ENCODE data around the gene SPACA9. TPM values are rescaled to one million over a fixed set of nuclear protein-coding genes. Genes with fewer than 3 reads are reported as not detected.

Gene SPACA9
- total and polyA plus RNA-seq, 2 experiments from 2014 or later = 1.1 to 1.5 TPM

DNA sequence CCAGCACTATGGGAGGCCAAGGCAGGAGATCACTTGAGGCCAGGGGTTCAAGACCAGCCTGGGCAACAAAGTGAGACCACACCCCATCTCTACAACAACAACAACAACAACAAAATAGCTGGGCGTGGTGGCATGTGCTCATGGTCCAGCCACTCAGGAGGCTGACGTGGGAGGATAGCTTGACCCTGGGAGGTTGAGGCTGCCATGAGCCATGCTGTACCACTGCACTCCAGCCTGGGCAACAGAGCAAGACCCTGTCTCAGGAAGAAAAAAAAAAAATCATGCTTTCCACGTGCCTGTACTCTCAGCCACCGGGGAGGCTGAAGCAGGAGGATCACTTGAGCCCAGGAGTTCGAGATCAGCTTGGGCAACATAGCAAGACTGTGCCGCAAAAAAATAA is 36.2 kb downstream of the SPACA9 start (continued):
- TF ChIP-seq ZNF462 (CRISPR knock-in tag; IDR thresholded peaks at IDR 0.05) = no peak
- no peak for TF ChIP-seq ZNF114 (CRISPR knock-in tag; IDR thresholded peaks at IDR 0.05)
- TF ChIP-seq CREB1 (CRISPR knock-in tag; IDR thresholded peaks at IDR 0.05; ENCODE audit: low read depth) = no peak
- no peak for TF ChIP-seq EZH2phosphoT487 (IDR thresholded peaks at IDR 0.05; ENCODE audit: unreplicated experiment)
- TF ChIP-seq NANOG (IDR thresholded peaks at IDR 0.05; ENCODE audit: borderline replicate concordance) = no peak
- TF ChIP-seq ZNF331 (CRISPR knock-in tag; IDR thresholded peaks at IDR 0.05; ENCODE audit: low read depth) = no peak
- no peak for TF ChIP-seq STAT1 (IDR thresholded peaks at IDR 0.05; ENCODE audit: unreplicated experiment)
- TF ChIP-seq POLR2AphosphoS5 (IDR thresholded peaks at IDR 0.05; ENCODE audit: low read depth) = no peak
- TF ChIP-seq, protein P1, sequence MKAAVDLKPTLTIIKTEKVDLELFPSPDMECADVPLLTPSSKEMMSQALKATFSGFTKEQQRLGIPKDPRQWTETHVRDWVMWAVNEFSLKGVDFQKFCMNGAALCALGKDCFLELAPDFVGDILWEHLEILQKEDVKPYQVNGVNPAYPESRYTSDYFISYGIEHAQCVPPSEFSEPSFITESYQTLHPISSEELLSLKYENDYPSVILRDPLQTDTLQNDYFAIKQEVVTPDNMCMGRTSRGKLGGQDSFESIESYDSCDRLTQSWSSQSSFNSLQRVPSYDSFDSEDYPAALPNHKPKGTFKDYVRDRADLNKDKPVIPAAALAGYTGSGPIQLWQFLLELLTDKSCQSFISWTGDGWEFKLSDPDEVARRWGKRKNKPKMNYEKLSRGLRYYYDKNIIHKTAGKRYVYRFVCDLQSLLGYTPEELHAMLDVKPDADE (IDR thresholded peaks at IDR 0.05) = no peak

DNA sequence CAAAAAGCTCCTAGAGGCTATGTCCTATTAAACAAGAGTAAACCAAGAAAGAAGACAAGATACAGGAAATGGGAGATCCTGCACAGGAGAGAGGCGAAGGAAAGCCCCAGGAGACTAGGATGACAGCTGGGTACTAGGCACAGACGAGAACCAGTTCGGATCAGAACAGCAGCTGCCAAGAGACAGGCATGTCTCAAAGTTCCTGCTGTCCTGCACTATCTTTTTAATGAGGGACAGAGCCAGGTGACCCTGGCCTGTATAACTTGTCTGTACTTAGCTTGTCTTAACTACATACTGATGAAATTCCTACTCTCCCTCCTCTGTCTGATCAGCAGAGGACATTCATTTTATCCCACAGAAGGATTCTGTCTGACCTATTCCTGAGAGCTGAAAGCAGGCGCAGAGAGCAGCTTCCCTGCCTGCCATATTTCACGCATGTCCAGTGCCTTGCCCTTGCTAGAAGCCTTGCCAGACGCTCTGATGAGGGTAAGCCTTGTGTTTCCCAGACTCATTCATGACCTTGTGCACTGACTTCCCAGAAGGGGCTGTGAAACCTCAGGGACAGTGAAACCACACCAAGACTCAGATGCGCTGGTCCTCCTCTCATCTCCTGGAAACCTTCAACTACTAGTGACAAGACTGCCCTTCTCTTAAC is 41.0 kb downstream of the SPACA9 start:
- Histone ChIP-seq H3K4me2 (no peak overlapping the region), H4K20me1 (replicated peaks; ENCODE audit: insufficient read depth) (peaks cover 11% of the 10 kb centered on the region; the same call in 1 of the 2 replicates), H3K79me2 (replicated peaks; ENCODE audit: insufficient read depth) (no peaks in the 10 kb centered on the region), H3K27ac (ENCODE audit: low read depth) (no peak overlapping the region), H3K4me3 (no peak overlapping the region), H3K27me3 (ENCODE audit: insufficient read depth) (no peaks in the 10 kb centered on the region), H3K36me3 (ENCODE audit: insufficient read depth) (peaks cover 37% of the 10 kb centered on the region), H3K4me1 (ENCODE audit: insufficient read depth) (no peaks in the 10 kb centered on the region), H3K9me2 (ENCODE audit: insufficient read depth) (no peaks in the 10 kb centered on the region), H2AFZ (no peak overlapping the region), H3F3A (replicated peaks; ENCODE audit: low read depth) (no peaks in the 10 kb centered on the region)
- H3K27me3 Mint-ChIP-seq (ENCODE audit: insufficient read depth, low read depth, poor library complexity) = no peaks in the 10 kb centered on the region
- H3K36me3 Mint-ChIP-seq (ENCODE audit: low read depth) = peaks cover 35% of the 10 kb centered on the region
- H3K4me1 Mint-ChIP-seq = no peaks in the 10 kb centered on the region
- ATAC-seq = no peak
- no peaks in the 10 kb centered on the region for H3K9me3 Mint-ChIP-seq
- no peak overlapping the region for H3K27ac Mint-ChIP-seq
- DNase-seq (ENCODE audit: low spot score) = no peak
- H3K4me3 Mint-ChIP-seq = no peak overlapping the region
- no peak for TF ChIP-seq ZNF462 (CRISPR knock-in tag; IDR thresholded peaks at IDR 0.05)

Measured in GM23338 (cell line).